Measurements from ENCODE around the gene NEDD4L. TPM values are rescaled to one million over a fixed set of nuclear protein-coding genes. Genes with fewer than 3 reads are reported as not detected.

Gene NEDD4L
- total RNA-seq, 1 donor from 2014 or later: 32.6 TPM

- POLR2A ChIA-PET: no interaction called here
- CTCF ChIA-PET: no interaction called here
- intact Hi-C loops (cut with micrococcal nuclease): no loop called here
- Mint-ChIP-seq H3K4me3 (no peak overlapping the region), H3K9me3 (no peaks in the 10 kb centered on the region), H3K27ac (no peak overlapping the region), H3K4me1 (no peaks in the 10 kb centered on the region), H3K27me3 (no peaks in the 10 kb centered on the region), H3K36me3 (ENCODE audit: low read depth) (peaks cover 50% of the 10 kb centered on the region)
- ATAC-seq (ENCODE audit: low read depth): no peak
- no peak for DNase-seq
- no peak for TF ChIP-seq CTCF (IDR thresholded peaks at IDR 0.05)
Measured at GRCh38 chr18:58367425-58368140, 323.6 kb downstream of the NEDD4L start.

GRCh38 chr18:58369616-58370015, 325.6 kb downstream of the NEDD4L start:
- POLR2A ChIA-PET: no interaction called here
- TF ChIP-seq CTCF (IDR thresholded peaks at IDR 0.05): no peak
- Mint-ChIP-seq H3K4me1 (no peaks in the 10 kb centered on the region), H3K27me3 (no peaks in the 10 kb centered on the region), H3K27ac (no peak overlapping the region), H3K36me3 (ENCODE audit: low read depth) (peaks cover 60% of the 10 kb centered on the region), H3K4me3 (no peak overlapping the region), H3K9me3 (no peaks in the 10 kb centered on the region)
- intact Hi-C loops (cut with micrococcal nuclease): no loop called here
- CTCF ChIA-PET: no interaction called here
- ATAC-seq (ENCODE audit: low read depth) (no peak), DNase-seq (no peak)

- intact Hi-C loops (cut with micrococcal nuclease): no loop called here
- Mint-ChIP-seq H3K9me3 (no peaks in the 10 kb centered on the region), H3K4me3 (no peak overlapping the region), H3K36me3 (ENCODE audit: low read depth) (peaks cover 58% of the 10 kb centered on the region), H3K4me1 (no peaks in the 10 kb centered on the region), H3K27me3 (no peaks in the 10 kb centered on the region), H3K27ac (no peak overlapping the region)
- no peak for DNase-seq
- ChIA-PET CTCF (no interaction called here), POLR2A (no interaction called here)
- ATAC-seq (ENCODE audit: low read depth): no peak
- no peak for TF ChIP-seq CTCF (IDR thresholded peaks at IDR 0.05)
Measured at GRCh38 chr18:58370038-58370580, 326.1 kb downstream of the NEDD4L start.

GRCh38 chr18:58370612-58371011, 326.6 kb downstream of the NEDD4L start:
- H3K4me3 Mint-ChIP-seq: no peak overlapping the region
- intact Hi-C loops (cut with micrococcal nuclease): no loop called here
- peaks cover 56% of the 10 kb centered on the region for H3K36me3 Mint-ChIP-seq (ENCODE audit: low read depth)
- ChIA-PET CTCF (no interaction called here), POLR2A (no interaction called here)
- H3K27ac Mint-ChIP-seq: no peak overlapping the region
- H3K27me3 Mint-ChIP-seq: no peaks in the 10 kb centered on the region
- no peaks in the 10 kb centered on the region for H3K4me1 Mint-ChIP-seq
- DNase-seq (no peak), ATAC-seq (ENCODE audit: low read depth) (no peak)
- no peaks in the 10 kb centered on the region for H3K9me3 Mint-ChIP-seq
- TF ChIP-seq CTCF (IDR thresholded peaks at IDR 0.05): no peak

- ChIA-PET POLR2A (no interaction called here), CTCF (no interaction called here)
- Mint-ChIP-seq H3K27me3 (no peaks in the 10 kb centered on the region), H3K27ac (no peak overlapping the region), H3K4me1 (no peaks in the 10 kb centered on the region), H3K36me3 (ENCODE audit: low read depth) (peaks cover 53% of the 10 kb centered on the region), H3K4me3 (no peak overlapping the region), H3K9me3 (no peaks in the 10 kb centered on the region)
- no peak for DNase-seq
- intact Hi-C loops (cut with micrococcal nuclease): no loop called here
- TF ChIP-seq CTCF (IDR thresholded peaks at IDR 0.05): no peak
- ATAC-seq (ENCODE audit: low read depth): no peak
Measured at GRCh38 chr18:58373481-58373880, 329.5 kb downstream of the NEDD4L start.

Measured in activated B cell treated with CpG ODN at 0.5 μM for 24 hours (primary cell).